HepG2 (cell line): ENCODE results near the gene PDZD4. TPM values are rescaled to one million over a fixed set of nuclear protein-coding genes. Genes with fewer than 3 reads are reported as not detected.

Experiments used
- FOXJ3 ChIP-seq: sonication (generic); formaldehyde crosslinking; IDR thresholded peaks from 2 replicates; pipeline ENCODE4 v1.4.0; 2020; ENCODE audit warnings: missing genetic modification reagents, mild to moderate bottlenecking, borderline replicate concordance
- PRPF4 ChIP-seq: fragments of 200-400 bp; formaldehyde crosslinking; IDR thresholded peaks from 2 replicates; pipeline ENCODE4 v1.6.1; 2016; ENCODE audit warnings: low read length, low read depth; ENCODE audit not compliant: poor library complexity, severe bottlenecking
- SCMH1 ChIP-seq: sonication (generic); formaldehyde crosslinking; IDR thresholded peaks from 2 replicates; pipeline ENCODE4 v1.9.0; 2021; ENCODE audit warnings: missing genetic modification reagents, mild to moderate bottlenecking, borderline replicate concordance
- TGIF2 ChIP-seq: IDR thresholded peaks from 2 replicates; pipeline ENCODE4 v1.6.1; 2016; ENCODE audit warnings: control low read depth, missing compliant biosample characterization
- U2AF2 ChIP-seq: fragments of 200-400 bp; formaldehyde crosslinking; IDR thresholded peaks from 2 replicates; pipeline ENCODE4 v1.6.1; 2017; ENCODE audit warnings: low read depth, mild to moderate bottlenecking, low read length
- ZBTB14 ChIP-seq: sonication (generic); formaldehyde crosslinking; IDR thresholded peaks from 2 replicates; pipeline ENCODE4 v1.4.0; 2020; ENCODE audit warnings: missing genetic modification reagents
- ZNF234 ChIP-seq: sonication (generic); formaldehyde crosslinking; conservative IDR thresholded peaks from 2 replicates; pipeline ENCODE4 v1.5.1; 2020; ENCODE audit warnings: mild to moderate bottlenecking, missing genetic modification reagents
- ZNF44 ChIP-seq: sonication (generic); formaldehyde crosslinking; IDR thresholded peaks from 2 replicates; pipeline ENCODE4 v1.5.1; 2020; ENCODE audit warnings: mild to moderate bottlenecking, missing genetic modification reagents
- ZNF547 ChIP-seq: sonication (generic); formaldehyde crosslinking; IDR thresholded peaks from 2 replicates; pipeline ENCODE4 v1.5.1; 2020; ENCODE audit warnings: mild to moderate bottlenecking, missing genetic modification reagents
- ZNF724P ChIP-seq: sonication (generic); formaldehyde crosslinking; IDR thresholded peaks from 2 replicates; pipeline ENCODE4 v1.8.0; 2022; ENCODE audit warnings: missing genetic modification reagents, borderline replicate concordance
- polyA plus RNA-seq, 8 experiments: library from polyadenylated mRNA; depleted of rRNA in 3 of 8; stranded (reverse) in 7 of 8; unstranded in 1 of 8; fragments of >200 nt; fragmentation: Illumina TruSeq in 4 of 8; extraction: Trizol in 4 of 8; gene quantifications; 2 replicates each; pipeline versions ENCODE4 v1.2.1 to v1.2.3, GENCODE V29; 2011 to 2016; ENCODE audit warnings: low read depth in 4 of 8, missing spikeins in 1 of 8, mixed read lengths in 1 of 8; ENCODE audit not compliant: insufficient read depth in 1 of 8
- total RNA-seq, 5 experiments: library from RNA; depleted of rRNA; stranded (reverse); fragments of >200 nt; fragmentation: Illumina TruSeq; extraction: Trizol; gene quantifications; 2 replicates each; pipeline ENCODE4 v1.2.3, GENCODE V29; 2016; ENCODE audit warnings: low read depth in 1 of 5
- TF ChIP-seq, protein P1 (sequence below): sonication (generic); formaldehyde crosslinking; IDR thresholded peaks from 2 replicates; pipeline ENCODE4 v1.5.1; 2020; ENCODE audit warnings: mild to moderate bottlenecking, missing genetic modification reagents, borderline replicate concordance
- TF ChIP-seq, protein P2 (sequence below): IDR thresholded peaks from 2 replicates; pipeline ENCODE4 v1.6.1; 2016; ENCODE audit warnings: mild to moderate bottlenecking, missing biosample characterization, missing genetic modification reagents
- TF ChIP-seq, protein P3 (sequence below): sonication (generic); formaldehyde crosslinking; IDR thresholded peaks from 2 replicates; pipeline ENCODE4 v1.4.0; 2020; ENCODE audit warnings: mild to moderate bottlenecking, missing genetic modification reagents

Gene PDZD4
- total and polyA plus RNA-seq, 2 of the 13 experiments (the other 11 are each of a cell fraction or from before 2014, with no cell fraction given): not detected

- TF ChIP-seq, protein P1, sequence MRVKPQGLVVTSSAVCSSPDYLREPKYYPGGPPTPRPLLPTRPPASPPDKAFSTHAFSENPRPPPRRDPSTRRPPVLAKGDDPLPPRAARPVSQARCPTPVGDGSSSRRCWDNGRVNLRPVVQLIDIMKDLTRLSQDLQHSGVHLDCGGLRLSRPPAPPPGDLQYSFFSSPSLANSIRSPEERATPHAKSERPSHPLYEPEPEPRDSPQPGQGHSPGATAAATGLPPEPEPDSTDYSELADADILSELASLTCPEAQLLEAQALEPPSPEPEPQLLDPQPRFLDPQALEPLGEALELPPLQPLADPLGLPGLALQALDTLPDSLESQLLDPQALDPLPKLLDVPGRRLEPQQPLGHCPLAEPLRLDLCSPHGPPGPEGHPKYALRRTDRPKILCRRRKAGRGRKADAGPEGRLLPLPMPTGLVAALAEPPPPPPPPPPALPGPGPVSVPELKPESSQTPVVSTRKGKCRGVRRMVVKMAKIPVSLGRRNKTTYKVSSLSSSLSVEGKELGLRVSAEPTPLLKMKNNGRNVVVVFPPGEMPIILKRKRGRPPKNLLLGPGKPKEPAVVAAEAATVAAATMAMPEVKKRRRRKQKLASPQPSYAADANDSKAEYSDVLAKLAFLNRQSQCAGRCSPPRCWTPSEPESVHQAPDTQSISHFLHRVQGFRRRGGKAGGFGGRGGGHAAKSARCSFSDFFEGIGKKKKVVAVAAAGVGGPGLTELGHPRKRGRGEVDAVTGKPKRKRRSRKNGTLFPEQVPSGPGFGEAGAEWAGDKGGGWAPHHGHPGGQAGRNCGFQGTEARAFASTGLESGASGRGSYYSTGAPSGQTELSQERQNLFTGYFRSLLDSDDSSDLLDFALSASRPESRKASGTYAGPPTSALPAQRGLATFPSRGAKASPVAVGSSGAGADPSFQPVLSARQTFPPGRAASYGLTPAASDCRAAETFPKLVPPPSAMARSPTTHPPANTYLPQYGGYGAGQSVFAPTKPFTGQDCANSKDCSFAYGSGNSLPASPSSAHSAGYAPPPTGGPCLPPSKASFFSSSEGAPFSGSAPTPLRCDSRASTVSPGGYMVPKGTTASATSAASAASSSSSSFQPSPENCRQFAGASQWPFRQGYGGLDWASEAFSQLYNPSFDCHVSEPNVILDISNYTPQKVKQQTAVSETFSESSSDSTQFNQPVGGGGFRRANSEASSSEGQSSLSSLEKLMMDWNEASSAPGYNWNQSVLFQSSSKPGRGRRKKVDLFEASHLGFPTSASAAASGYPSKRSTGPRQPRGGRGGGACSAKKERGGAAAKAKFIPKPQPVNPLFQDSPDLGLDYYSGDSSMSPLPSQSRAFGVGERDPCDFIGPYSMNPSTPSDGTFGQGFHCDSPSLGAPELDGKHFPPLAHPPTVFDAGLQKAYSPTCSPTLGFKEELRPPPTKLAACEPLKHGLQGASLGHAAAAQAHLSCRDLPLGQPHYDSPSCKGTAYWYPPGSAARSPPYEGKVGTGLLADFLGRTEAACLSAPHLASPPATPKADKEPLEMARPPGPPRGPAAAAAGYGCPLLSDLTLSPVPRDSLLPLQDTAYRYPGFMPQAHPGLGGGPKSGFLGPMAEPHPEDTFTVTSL (CRISPR knock-in tag): no peak
- TF ChIP-seq PRPF4 (no peak), FOXJ3 (CRISPR knock-in tag) (no peak), ZNF44 (CRISPR knock-in tag) (no peak), TGIF2 (CRISPR knock-in tag) (no peak), ZNF724P (CRISPR knock-in tag) (no peak), ZBTB14 (CRISPR knock-in tag) (no peak), ZNF547 (CRISPR knock-in tag) (no peak), SCMH1 (CRISPR knock-in tag) (no peak), U2AF2 (no peak), ZNF234 (CRISPR knock-in tag) (no peak)
- TF ChIP-seq, protein P2, sequence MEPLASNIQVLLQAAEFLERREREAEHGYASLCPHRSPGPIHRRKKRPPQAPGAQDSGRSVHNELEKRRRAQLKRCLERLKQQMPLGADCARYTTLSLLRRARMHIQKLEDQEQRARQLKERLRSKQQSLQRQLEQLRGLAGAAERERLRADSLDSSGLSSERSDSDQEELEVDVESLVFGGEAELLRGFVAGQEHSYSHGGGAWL (CRISPR knock-in tag): no peak
- TF ChIP-seq, protein P3, sequence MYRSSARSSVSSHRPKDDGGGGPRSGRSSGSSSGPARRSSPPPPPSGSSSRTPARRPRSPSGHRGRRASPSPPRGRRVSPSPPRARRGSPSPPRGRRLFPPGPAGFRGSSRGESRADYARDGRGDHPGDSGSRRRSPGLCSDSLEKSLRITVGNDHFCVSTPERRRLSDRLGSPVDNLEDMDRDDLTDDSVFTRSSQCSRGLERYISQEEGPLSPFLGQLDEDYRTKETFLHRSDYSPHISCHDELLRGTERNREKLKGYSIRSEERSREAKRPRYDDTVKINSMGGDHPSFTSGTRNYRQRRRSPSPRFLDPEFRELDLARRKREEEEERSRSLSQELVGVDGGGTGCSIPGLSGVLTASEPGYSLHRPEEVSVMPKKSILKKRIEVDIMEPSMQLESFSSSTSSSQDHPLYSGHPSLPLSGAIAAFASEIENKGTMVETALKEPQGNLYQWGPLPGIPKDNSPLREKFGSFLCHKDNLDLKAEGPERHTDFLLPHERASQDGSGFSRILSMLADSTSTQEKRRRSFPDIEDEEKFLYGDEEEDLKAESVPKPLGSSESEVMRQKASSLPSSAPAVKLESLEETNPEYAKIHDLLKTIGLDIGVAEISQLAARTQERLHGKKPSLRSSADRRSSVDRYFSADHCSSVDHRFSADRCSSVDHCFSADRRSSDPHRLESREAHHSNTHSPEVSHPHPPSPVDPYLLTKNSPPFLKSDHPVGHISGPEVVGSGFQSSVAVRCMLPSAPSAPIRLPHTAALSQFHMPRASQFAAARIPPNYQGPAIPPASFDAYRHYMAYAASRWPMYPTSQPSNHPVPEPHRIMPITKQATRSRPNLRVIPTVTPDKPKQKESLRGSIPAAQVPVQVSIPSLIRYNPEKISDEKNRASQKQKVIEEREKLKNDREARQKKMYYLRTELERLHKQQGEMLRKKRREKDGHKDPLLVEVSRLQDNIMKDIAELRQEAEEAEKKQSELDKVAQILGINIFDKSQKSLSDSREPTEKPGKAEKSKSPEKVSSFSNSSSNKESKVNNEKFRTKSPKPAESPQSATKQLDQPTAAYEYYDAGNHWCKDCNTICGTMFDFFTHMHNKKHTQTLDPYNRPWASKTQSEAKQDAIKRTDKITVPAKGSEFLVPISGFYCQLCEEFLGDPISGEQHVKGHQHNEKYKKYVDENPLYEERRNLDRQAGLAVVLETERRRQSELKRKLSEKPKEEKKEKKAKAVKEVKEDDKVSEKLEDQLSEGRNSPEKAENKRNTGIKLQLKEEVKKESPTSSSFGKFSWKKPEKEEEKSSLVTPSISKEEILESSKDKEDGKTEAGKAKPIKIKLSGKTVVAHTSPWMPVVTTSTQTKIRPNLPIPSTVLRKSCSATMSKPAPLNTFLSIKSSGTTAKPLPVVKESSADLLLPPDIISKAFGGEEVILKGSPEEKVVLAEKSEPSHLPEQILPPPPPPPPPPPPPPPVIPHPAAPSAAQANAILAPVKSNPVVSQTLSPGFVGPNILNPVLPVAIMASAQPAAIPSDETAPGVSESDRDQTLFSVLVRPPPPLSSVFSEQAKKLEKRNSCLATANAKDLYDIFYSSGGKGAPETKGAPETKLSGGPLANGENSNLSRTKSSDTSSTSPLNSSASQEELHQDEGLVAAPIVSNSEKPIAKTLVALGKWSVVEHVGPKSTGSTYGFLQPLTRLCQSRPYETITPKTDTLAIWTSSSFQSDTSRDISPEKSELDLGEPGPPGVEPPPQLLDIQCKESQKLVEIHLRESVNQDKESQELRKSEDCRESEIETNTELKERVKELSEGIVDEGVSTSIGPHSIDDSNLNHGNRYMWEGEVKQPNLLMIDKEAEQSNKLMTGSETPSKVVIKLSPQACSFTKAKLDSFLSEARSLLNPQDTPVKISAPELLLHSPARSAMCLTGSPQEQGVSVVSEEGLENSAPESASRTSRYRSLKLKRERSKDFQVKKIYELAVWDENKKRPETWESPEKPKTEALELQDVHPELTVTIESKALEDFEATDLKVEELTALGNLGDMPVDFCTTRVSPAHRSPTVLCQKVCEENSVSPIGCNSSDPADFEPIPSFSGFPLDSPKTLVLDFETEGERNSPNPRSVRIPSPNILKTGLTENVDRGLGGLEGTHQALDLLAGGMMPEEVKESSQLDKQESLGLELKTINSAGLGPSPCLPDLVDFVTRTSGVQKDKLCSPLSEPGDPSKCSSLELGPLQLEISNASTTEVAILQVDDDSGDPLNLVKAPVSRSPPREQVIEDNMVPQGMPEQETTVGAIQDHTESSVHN (CRISPR knock-in tag): no peak
These were observed 66.2 kb downstream of the PDZD4 start, which contains the start of gene PLXNB3 (continued) for GRCh38 chrX:153763989-153764755.
